Stimulated activated CD4-positive, alpha-beta T cell treated with anti-CD3 and anti-CD28 coated beads, Interleukin-15, amount 100 ng/mL, for 48 hours (primary cell): ENCODE measurements around the gene MFSD1.

Source experiments
- DNase-seq, 2 donors: peaks; one replicate each; pipeline ENCODE4 v3.0.0-alpha.2; 2020; ENCODE audit warnings: low read depth in 2 of 2

MFSD1 gene

DNA sequence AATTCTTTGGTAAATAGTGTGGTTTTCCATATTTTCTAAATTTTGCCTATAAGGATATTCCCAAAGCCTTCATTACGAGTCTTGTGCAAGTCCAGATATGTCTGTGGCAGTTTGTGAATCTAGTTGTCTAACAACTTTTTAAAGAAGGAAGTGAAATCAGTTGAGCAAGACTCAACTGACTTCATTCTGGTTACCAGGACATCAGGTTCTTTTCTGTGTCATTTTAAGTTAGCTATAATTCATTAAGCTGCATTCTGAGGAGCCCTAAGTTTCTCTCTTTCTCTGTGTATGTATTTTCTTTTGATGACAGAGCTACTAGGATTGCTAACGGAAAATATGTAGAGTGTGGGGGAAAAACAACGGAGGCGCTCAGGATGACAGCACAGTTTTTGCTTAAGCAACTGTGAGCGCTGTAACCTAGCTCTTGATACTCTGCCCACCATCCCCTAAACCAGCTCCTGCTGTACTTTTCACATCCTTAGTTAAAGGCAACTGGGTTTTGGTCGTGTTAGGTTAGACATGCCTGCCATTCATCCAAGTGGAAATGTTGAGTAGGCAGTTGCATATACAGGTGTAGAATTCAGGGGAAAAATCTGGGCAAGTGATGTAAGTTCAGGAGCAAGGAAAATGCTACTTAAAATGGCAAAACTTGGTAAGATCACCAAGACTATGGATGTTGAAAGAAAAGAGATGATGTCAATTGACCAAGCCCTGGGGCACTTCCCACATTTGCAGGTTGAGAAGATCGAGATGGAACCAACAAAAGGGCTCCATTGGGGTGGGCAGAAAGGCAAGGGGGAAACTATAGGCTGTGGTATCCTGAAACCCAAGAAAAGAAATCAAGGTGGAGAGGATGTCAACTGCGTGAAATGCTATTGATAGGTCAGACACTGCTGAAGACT lies 9.2 kb downstream of the MFSD1 start:
- DNase-seq, result no peak

DNA sequence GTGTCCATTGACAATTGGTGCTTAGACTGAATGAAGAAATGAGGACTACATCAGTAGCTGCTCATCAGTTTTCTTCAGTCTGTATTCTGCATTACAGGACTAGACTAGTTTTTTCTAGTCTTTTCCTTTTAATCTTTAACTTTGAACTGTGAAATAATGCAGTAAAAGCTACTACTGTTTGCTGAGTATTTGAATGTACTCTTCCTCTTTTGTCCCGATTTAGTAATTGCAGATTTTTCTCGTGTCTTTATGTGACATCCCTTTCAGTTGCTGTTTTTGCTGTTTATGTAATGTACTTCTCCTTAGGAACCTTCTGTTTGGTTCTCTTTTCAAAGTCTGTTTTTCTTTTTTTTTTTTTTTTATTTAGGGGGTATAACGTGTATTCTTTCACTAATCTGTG lies 17.4 kb downstream of the MFSD1 start:
- DNase-seq, result no peak

DNA sequence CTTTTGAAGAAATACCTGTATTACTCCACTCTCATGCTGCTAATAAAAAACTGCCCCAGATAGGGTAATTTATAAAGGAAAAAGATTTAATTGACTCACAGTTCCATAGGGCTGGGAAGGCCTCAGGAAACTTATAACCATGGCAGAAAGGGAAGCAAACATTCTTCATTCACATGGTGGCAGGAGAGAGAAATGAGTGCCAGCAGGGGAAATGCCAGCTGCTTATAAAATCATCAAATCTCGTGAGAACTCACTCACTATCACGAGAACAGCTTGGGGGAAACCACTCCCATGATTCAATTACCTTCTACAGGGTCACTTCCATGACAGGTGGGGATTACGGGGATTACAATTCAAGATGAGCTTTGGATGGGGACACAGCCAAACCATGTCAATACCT lies 18.7 kb downstream of the MFSD1 start:
- no peak for DNase-seq

DNA sequence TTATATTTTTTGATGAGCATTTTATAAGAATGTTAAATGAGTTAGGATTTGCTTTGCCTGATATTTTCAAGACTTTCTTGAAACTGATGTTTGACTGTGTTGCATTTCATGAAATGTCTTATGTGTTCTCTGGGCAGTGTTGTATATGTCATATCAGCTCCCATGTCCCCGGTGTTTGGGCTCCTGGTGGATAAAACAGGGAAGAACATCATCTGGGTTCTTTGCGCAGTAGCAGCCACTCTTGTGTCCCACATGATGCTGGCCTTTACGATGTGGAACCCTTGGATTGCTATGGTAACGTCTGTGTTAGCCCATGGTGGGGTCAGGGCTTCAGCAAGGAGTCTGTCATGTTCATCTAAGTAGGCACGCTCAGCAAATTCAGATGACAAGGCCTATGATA lies 20.0 kb downstream of the MFSD1 start:
- no peak for DNase-seq

DNA sequence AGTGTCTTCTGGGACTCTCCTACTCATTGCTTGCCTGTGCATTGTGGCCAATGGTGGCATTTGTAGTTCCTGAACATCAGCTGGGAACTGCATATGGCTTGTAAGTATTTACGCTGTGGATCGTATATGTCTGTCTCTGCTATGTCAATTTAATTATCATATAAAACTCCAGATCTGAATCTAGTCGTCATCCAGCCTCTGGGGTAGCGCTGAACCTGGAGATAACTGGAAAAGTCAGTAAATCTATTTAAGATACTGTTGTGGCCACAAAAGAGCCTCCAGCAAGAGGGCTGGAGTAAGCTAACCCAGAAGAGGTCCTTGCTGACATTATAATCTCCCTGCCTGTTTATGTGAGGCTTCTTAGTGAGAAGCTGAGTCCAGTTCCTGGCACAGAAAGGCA lies 21.6 kb downstream of the MFSD1 start:
- no peak for DNase-seq

DNA sequence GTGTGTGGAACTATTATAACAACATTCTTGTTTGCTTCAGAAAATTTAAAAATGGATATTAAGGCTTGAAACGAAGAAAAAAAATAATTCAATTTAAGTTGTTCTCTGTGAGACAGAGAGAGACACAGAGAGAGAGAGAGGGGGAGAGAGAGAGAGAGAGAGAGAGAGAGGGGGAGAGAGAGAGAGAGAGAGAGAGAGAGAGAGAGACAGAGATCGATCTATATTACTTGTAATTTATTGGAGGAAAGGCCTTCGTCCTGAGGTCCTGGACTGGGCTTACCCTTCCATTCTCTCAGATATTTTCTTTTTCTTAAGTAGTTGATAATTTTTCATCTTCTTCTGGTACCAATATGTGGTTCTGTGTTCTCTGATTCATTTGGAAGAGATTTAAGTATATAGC lies 25.9 kb downstream of the MFSD1 start:
- no peak for DNase-seq

DNA sequence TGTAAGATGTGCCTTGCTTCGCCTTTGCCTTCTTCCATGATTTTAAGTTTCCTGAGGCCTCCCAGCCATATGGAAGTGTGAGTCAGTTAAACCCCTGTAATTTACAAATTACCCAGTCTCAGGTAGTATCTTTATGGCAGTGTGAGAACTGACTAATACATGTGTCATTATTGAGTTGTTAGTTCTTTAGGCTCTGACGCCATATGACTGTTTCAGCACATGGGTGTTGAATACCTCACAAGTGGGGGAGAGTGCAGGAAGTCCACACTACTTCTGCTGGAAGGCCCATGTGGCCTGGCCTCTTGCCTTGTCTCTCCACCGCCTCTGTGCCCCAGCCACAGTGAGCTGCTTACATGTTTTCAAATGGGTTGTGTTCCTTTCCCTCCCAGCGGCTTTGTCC lies 28.5 kb downstream of the MFSD1 start:
- no peak for DNase-seq

DNA sequence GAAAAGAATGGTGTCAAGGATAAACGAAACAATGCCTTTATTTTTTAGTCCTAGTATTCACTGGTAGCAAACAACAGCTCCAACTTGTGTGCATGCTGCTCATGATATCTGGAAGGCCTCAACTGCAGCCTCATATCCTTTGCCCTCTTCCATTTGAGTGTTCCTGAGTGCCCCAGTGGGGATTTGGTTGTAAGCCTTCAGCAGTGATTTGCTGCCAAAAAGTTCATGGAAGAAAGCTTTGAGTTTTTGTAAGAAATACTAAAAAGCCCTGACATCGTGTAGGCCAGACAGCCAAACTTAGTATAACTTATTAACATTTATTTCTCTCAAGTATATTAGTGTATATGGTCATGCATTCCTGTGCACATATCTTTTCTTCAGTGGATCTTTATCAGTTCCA lies 30.0 kb downstream of the MFSD1 start:
- DNase-seq, result no peak

DNA sequence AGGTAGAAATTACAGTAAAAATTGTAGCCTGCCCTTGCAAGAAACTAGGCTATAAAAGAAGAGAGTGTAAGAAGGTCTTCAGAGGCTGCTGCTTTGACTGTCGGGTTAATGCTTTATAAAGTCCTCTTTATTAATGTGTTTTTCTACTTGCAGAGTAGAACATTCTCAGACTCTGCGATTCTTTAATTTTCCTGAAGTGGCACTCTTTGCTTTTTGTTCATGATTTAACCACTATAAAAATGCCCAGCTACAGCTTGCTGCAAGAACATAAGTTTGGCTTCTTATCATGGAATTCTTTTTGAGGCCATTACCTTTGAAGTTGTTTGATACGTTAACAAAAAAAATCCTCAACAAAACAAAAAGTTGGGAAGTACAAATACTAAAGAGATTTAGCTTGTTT lies 33.8 kb downstream of the MFSD1 start:
- DNase-seq, result no peak

DNA sequence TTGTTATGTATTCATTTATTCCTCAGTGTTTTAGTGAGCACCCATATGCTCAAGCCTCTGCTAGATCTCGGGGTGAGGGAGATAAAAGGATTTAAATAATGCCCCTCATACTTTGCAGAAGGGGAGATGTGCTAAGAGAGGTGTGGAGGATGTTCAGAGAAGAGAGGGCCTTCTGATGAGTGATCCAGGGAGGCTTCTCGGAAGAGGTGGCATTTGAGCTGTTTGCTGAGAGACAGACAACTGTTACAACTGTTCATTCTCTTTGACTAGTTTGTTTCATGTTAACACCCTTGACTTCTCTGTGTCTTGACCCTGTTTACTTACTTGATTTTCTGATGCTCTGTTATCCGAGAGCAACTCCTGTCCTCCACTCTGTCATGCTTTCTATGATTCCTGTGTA lies 34.5 kb downstream of the MFSD1 start:
- DNase-seq, result no peak

DNA sequence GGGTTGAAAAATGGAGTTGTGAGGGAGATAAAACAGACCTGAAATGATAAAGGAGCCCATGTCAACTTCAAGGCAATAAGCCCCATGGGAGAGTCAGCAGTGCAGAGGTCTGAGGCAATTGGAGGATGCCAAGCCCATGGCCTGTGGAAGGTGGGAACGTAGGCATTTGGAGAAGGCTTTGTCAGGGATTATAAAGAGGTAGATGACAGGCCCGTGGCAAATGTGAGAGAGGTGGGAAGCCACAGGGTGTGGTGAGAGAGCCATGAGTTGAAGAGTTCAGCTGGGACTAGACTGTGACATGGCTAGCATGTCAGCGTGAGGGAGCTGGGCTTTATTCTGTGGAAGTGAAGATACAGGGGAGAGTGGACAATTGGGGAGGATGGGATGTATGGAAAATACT lies 35.4 kb downstream of the MFSD1 start:
- no peak for DNase-seq

DNA sequence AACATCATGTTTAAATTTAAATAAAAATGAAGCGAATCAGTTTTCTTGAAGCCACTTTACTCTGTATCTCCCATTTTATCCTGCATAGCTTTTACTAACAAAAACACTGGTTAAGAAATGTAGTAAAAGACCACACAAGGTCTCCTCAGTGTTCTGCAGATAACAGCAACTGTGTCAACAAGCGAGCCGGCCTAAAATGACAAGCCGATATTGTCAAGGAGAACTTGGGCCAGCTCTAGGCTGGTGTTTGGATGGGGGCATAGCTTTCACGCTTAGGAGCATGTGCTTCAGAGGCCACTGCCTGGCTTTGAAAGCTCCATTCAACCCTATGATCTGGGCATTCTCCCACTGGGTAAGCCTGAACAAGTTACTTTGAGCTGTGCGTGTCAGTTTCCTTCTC lies 38.1 kb downstream of the MFSD1 start:
- DNase-seq, result no peak

DNA sequence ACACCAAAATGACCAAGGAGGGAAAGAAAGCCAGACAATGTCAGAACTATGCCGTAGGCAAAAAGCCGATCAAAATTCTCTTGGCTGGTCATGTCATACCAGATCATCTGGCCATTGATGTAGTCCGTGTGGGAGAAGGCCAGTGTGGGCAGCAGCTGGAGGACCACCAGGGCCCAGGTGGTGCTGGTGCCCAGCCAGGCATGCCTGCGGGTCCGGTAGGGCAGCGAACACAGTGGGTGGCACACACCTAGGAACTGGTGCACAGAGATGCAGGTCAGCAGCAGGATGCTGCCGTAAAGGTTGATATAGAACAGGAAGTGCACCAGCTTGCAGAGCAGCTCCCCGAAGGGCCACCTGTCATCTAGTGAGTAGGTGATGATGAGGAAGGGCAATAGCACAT lies 39.5 kb downstream of the MFSD1 start:
- no peak for DNase-seq

DNA sequence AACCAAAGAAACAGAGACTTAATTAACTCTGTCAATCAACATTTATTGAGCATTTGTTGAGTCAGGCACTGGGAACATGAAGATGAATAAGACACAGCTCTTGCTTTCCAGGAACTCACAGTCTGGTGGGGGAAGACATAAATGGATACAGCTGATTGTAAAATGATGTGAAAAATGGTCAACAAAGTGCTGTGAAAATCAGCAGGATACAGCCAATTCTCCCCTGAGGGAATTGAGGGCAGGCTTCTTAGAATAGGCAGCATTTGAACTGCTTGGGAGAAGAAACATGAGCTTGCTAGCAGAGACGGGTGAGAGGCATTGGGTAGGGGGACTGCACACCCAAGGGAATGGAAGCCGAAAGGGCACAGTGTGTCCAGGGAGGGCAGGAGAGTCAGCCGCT lies 41.1 kb downstream of the MFSD1 start:
- DNase-seq, result no peak

DNA sequence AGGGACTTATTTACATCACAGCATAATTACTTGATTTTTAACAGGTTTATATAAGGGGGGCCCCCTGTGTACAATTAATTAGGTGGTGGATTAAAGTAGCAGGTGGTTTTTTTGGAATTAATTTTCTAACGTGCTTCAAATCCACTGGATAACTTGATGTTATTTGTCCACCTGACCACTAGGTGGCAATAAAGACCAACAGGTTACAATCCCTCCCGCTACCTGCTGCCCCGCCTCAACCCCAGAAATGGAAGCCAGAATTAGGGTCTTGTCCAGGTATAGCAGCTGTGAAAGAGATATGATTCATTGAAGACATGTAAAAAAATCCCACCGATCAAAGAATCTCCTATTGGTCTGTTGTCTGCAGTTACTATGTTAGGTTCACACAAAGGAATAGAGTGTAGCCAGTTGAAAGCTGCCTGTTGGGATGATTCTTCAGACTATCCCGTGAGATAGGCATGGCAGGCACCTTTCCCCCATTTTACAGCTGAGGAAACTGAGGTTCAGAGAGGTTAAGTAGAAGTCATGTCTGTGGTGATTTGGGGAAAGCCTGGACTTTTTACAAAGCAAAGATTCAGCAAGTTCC lies 44.0 kb downstream of the MFSD1 start:
- peak in 1 of 2 donors; percentile 11 for DNase-seq

DNA sequence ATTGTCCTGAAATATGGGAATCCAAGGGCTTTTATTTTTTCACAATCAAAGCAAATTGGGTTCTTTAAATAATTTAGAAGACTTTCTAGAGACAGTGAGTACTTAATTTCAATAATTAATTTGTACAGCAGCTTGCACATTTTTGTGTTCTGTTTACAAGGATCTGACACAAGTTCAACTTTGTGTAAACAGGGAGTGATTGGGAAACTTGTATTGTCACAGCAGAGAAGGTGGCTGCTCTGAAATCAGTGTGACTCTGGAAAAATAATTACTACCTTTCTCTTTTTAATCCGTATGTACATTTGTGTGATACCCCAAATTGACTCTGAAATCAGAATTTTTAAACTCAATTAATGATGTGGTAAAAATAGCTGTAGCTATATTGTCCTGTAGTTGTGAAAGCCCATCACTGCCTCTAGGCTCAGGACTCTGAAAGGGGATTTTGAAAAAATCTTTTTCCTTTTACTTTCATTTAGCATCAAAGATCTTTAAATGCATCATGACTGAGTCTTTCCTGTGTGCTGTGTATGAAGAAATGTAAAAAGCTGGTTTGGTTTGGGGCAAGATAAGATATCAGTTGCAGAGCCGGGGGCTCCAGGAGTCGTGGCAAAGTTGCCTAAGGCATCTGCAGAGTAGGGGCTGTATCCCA lies 45.1 kb downstream of the MFSD1 start:
- no peak for DNase-seq

DNA sequence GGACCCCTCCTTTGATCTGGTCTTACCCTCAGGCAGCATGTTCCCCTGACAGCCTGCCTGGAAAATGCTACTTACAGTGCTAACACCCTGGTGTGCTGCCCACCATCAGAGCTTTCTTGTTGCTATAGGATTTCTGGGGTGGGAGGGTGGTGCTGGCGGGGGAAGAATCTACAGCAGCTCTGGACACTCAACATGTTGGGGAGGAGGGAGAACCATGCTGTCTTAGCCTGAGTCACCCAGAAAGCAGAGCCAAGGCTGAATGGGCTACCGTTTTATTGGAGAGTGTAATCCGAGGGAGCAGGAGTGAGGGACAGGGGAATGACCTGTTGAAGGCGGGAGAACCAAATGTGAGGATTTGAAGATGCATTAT lies 45.6 kb downstream of the MFSD1 start:
- no peak for DNase-seq

DNA sequence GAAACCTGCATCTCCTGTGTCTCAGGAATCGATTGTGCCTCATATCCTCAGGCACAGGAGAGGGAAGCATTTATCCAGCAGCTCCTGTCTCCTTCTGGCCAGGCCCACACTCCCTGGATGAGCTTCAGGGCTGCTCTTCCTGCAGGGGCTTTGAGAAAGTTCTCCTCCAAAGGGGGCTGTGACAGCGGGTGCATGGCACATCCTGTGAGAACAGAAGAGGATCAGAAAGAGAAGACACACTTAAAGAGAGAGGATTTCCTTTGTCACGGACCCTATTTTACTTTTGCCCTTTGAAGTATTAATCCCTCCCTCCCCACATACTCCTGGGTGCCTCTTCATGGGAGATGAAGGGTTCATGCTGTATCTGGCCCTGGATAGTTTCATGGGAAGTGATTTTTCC lies 46.0 kb downstream of the MFSD1 start:
- no peak for DNase-seq

DNA sequence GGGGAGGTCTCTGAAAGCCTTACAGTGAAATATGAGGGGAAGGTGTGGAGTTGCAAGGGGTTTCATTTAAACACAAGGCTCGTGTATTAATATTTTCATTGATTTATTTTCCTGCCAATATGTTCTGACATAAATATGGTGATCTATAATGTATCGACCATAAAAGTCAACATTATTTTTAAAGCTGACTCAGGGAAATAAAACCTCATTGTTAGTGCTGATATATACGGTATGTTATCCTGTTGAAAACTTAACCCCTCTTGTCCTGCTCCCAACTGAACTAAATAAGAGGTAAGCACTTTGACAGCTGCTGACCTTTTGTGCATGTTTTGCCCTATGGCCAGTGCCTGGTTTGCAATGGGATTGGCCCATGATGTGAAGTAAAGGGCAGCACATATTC lies 47.9 kb downstream of the MFSD1 start:
- DNase-seq, result no peak

DNA sequence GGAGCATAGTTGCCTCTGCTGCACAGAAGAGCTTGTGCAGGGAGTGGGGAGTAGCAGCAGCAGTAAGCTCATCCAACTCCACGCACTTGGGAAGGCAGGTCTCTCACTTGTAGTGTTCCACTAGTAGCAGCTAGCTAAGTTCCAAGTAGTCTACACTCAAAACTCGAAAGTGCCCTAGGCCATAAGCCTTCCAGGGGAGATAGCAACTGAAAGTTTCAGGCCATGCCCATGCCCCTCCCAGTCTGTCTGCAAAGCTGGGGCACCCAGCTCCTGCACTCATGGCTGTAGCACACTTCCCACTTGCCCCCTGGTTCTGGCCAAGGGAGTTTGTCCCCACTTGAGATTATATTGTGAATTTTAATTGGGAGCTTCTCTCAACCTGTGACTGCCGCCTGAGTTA lies 57.5 kb downstream of the MFSD1 start:
- no peak for DNase-seq

DNA sequence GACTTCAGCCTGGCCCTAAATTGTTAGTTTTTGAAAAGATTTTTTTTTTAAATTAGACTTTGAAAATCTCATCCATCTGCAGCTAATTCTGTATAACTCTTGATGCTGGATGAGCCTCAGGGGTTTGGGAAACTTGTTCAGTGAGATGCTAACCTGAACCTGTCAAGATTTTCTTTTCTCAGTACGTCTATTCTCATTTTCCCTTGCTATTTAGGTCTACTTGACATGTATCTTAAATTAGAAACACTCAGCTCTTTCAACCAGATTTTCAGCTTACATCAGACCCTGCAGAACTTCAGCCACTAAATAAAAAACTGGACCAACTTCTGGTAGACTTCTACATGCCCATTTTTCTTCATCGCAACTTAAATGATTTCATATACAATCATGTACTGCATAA lies 61.4 kb downstream of the MFSD1 start:
- no peak for DNase-seq

DNA sequence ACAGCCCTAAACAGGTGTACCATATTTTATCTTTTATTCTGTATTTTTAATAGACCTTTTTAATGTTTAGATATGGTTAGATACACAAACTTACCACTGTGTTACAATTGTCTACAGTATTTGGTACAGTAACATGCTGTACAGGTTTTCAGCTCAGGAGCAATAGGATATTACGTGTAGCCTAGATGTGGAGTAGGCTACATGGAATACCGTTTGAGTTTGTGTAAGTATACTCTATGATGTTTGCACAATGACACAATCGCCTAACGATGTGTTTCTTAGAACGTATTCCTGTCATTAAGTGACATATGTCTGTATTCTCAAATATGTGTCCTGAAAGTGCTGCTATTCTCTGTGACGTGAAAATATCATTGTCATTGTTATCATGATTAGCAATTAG lies 62.6 kb downstream of the MFSD1 start:
- no peak for DNase-seq

DNA sequence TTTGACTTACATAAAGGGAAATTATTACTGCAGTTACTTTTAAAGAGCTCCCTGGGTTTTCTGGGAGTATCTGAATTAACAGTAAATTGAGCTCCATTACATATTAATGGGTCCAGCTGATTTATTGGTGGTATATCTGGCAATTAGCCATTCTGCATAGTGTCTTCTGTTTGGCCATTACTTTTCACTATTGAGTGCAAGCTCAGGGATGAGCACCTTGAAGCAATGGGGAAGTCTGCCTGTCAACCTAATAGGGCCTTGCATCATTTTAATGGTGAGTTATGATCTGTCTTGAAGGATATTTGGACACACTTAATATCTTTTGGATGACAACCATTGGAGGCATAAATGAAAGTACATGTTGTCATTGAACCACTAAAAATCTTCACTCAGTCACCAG lies 73.8 kb downstream of the MFSD1 start:
- DNase-seq, result no peak
